ENCODE results near the gene CHCHD6. TPM values are rescaled to one million over a fixed set of nuclear protein-coding genes. Genes with fewer than 3 reads are reported as not detected.

CHCHD6 gene
- total RNA-seq, 1 experiment from 2014 or later: 47.7 TPM

DNA sequence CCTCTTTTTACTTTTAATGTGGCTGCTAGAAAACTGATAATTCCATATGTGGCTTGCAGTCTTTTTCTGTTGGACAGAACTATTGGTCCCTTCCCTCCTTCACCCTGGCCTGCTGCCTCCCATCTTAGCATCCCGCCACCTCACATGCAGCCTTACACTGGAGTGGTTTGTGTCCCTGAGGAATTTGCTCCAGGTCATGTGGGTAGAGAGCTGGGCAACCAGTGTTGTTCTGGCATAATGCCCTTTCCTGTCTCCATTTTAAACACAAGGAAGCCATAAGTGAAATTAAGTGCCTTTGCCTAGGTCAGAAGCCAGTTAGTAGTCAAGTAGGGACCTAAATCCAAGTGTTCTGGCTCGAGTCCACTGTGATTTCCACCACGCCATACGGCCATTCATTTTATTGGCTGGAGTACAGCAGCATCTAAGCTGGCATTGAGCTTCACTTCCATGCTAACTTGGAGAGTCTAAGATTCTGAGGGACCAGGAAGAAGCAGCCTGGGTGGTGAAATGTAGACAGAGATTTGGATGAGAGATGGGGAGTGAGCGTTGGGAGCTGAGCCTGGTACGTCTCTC lies 232.9 kb downstream of the CHCHD6 start:
- Histone ChIP-seq H4K20me1 (ENCODE audit: insufficient read depth) (no peaks in the 10 kb centered on the region; the same call in 1 of the 2 replicates), H3K9me2 (ENCODE audit: insufficient read depth) (no peaks in the 10 kb centered on the region), H3F3A (ENCODE audit: insufficient read depth, low read depth) (no peaks in the 10 kb centered on the region), H3K4me1 (replicated peaks; ENCODE audit: insufficient read depth) (peaks cover 10% of the 10 kb centered on the region), H3K9me3 (ENCODE audit: insufficient read depth, low read depth) (no peaks in the 10 kb centered on the region), H3K4me3 (no peak overlapping the region), H3K79me2 (ENCODE audit: low read depth) (no peaks in the 10 kb centered on the region), H2AFZ (no peak overlapping the region), H3K36me3 (ENCODE audit: low read depth) (no peaks in the 10 kb centered on the region), H3K4me2 (no peak overlapping the region), H3K27me3 (ENCODE audit: insufficient read depth, low read depth) (no peaks in the 10 kb centered on the region), H3K27ac (no peak overlapping the region)
- CTCF ChIA-PET: no interaction called here
- intact Hi-C loops (cut with micrococcal nuclease; ENCODE audit: unreplicated experiment): no loop called here
- BruUV-seq (replicated peaks): no TSS peak
- no peak for DNase-seq
- POLR2A ChIA-PET (ENCODE audit: unreplicated experiment): interaction anchor here (0.7 kb wide), 1 partner anchor 139 kb away, joined by 5 read pairs; no protein-coding TSS in a partner anchor
- no peak for TF ChIP-seq EZH2 (IDR thresholded peaks at IDR 0.05; ENCODE audit: low read depth)
- TF ChIP-seq, protein P1, sequence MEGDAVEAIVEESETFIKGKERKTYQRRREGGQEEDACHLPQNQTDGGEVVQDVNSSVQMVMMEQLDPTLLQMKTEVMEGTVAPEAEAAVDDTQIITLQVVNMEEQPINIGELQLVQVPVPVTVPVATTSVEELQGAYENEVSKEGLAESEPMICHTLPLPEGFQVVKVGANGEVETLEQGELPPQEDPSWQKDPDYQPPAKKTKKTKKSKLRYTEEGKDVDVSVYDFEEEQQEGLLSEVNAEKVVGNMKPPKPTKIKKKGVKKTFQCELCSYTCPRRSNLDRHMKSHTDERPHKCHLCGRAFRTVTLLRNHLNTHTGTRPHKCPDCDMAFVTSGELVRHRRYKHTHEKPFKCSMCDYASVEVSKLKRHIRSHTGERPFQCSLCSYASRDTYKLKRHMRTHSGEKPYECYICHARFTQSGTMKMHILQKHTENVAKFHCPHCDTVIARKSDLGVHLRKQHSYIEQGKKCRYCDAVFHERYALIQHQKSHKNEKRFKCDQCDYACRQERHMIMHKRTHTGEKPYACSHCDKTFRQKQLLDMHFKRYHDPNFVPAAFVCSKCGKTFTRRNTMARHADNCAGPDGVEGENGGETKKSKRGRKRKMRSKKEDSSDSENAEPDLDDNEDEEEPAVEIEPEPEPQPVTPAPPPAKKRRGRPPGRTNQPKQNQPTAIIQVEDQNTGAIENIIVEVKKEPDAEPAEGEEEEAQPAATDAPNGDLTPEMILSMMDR (conservative IDR thresholded peaks at IDR 0.05): no peak

DNA sequence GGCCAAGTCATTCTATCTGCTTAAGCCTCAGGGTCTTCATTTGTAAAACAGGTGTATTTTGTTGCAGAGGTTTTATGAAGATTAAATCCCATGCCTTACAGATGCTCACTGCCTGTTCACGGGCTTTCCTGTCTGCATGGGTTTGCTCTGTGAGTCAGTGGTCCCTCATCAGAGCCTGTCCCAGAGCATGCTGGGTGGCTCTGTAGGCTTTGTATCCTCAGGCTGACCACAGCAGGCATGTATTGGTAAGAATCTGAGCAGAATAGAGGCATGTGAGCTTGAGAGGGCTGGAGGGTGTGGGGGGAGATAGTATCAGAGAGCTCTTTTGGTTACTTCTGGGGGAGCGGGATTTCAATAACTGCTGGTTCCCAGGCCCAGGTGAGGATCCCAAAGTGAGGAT lies 233.5 kb downstream of the CHCHD6 start:
- Histone ChIP-seq H3K9me3 (ENCODE audit: insufficient read depth, low read depth) (no peaks in the 10 kb centered on the region), H3K27ac (no peak overlapping the region), H3K79me2 (ENCODE audit: low read depth) (no peaks in the 10 kb centered on the region), H3K4me3 (no peak overlapping the region), H4K20me1 (ENCODE audit: insufficient read depth) (no peaks in the 10 kb centered on the region; the same call in 1 of the 2 replicates), H3F3A (ENCODE audit: insufficient read depth, low read depth) (no peaks in the 10 kb centered on the region), H3K9me2 (ENCODE audit: insufficient read depth) (no peaks in the 10 kb centered on the region), H3K4me1 (replicated peaks; ENCODE audit: insufficient read depth) (peaks cover 10% of the 10 kb centered on the region), H3K4me2 (no peak overlapping the region), H3K27me3 (ENCODE audit: insufficient read depth, low read depth) (no peaks in the 10 kb centered on the region), H2AFZ (no peak overlapping the region), H3K36me3 (ENCODE audit: low read depth) (no peaks in the 10 kb centered on the region)
- intact Hi-C loops (cut with micrococcal nuclease; ENCODE audit: unreplicated experiment): no loop called here
- no peak for TF ChIP-seq EZH2 (IDR thresholded peaks at IDR 0.05; ENCODE audit: low read depth)
- TF ChIP-seq, protein P1 (conservative IDR thresholded peaks at IDR 0.05): no peak
- ChIA-PET CTCF (no interaction called here), POLR2A (ENCODE audit: unreplicated experiment) (no interaction called here)
- no TSS peak for BruUV-seq (replicated peaks)
- DNase-seq: no peak

GRCh38 chr3:126937973-126938372 lies 233.9 kb downstream of the CHCHD6 start:
- H3K4me1 ChIP-seq (replicated peaks; ENCODE audit: insufficient read depth): peaks cover 10% of the 10 kb centered on the region
- H4K20me1 ChIP-seq (ENCODE audit: insufficient read depth): no peaks in the 10 kb centered on the region; the same call in 1 of the 2 replicates
- H3K4me2 ChIP-seq: no peak overlapping the region
- CTCF ChIA-PET: no interaction called here
- H3F3A ChIP-seq (ENCODE audit: insufficient read depth, low read depth): no peaks in the 10 kb centered on the region
- no peaks in the 10 kb centered on the region for H3K27me3 ChIP-seq (ENCODE audit: insufficient read depth, low read depth)
- BruUV-seq (replicated peaks): no TSS peak
- H3K4me3 ChIP-seq: no peak overlapping the region
- DNase-seq: no peak
- H3K36me3 ChIP-seq (ENCODE audit: low read depth): no peaks in the 10 kb centered on the region
- no peak overlapping the region for H3K27ac ChIP-seq
- H2AFZ ChIP-seq: no peak overlapping the region
- H3K9me2 ChIP-seq (ENCODE audit: insufficient read depth): no peaks in the 10 kb centered on the region
- no peaks in the 10 kb centered on the region for H3K9me3 ChIP-seq (ENCODE audit: insufficient read depth, low read depth)
- TF ChIP-seq, protein P1 (conservative IDR thresholded peaks at IDR 0.05): no peak
- TF ChIP-seq EZH2 (IDR thresholded peaks at IDR 0.05; ENCODE audit: low read depth): no peak
- H3K79me2 ChIP-seq (ENCODE audit: low read depth): no peaks in the 10 kb centered on the region
- intact Hi-C loops (cut with micrococcal nuclease; ENCODE audit: unreplicated experiment): no loop called here
- POLR2A ChIA-PET (ENCODE audit: unreplicated experiment): no interaction called here

All from PC-9 (cell line).